IPS-11a (cell line): ENCODE measurements around the gene PHF11.
"Not testable (repeated sequence)": the region's sequence is repeated elsewhere in the genome, so short reads cannot be mapped to it uniquely, and the experiment has no call there.

Experiments
- H3K4me3 ChIP-seq: one replicate; pipeline ENCODE4 v1.5.1; 2013; ENCODE audit warnings: low read depth, low read length, control low read depth

PHF11 gene

DNA sequence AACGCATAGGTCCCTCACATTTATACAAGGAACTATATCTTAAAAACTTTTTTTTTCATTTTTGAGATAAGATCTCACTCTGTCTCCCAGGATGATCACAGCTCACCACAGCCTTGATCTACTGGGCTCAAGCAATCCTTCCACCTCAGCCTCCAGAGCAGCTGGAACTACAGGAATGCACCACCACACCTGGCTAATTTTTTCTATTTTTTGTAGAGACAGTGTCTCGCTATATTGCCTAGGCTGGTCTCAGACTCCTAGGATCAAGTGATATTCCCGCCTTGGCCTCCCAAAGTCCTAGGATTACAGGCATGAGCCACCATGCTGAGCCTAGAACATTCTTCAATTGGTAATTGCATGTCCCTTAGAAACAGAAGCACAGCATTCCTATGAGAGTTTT, 47.9 kb downstream of the PHF11 start:
- H3K4me3 ChIP-seq = no peak overlapping the region

GRCh38 chr13:49545661-49546060, 49.9 kb downstream of the PHF11 start:
- H3K4me3 ChIP-seq = no peak overlapping the region

DNA sequence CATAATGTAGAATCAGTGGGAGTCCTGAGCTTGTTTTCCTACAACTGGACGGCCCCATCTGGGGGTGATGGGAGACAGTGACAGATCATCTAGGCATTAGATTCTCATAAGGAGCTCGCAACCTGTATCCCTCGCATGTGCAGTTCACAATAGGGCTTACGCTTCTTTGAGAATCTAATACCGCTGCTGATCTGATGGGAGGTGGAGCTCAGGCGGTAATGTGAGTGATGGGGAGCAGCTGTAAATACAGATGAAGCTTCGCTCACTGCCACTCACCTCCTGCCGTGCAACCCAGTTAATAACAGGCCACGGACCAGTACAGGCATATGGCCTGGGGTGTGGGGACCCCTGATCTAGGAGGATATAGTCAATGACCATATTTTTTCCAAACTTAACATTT, 50.8 kb downstream of the PHF11 start:
- no peak overlapping the region for H3K4me3 ChIP-seq

GRCh38 chr13:49549289-49549688, 53.5 kb downstream of the PHF11 start:
- no peak overlapping the region for H3K4me3 ChIP-seq

GRCh38 chr13:49550942-49551644, 55.3 kb downstream of the PHF11 start:
- H3K4me3 ChIP-seq = no peak overlapping the region

- no peak overlapping the region for H3K4me3 ChIP-seq
These were observed 58.1 kb downstream of the PHF11 start for GRCh38 chr13:49553888-49554287.

DNA sequence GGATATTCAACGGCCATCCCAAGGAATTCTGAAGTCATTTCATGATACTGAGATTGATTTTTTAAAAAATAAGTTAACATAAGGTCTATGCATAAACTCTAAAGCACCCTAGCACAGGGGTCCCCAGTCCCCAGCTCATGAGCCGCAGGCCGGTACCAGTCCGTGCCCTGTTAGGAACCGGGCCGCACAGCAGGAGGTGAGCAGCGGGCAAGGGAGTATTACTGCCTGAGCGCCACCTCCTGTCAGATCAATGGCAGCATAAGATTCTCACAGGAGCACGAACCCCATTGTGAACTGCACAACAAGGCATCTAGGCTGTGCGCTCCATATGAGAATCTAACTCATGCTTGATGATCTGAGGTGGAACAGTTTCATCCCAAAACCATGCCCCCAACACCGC, 58.6 kb downstream of the PHF11 start:
- no peak overlapping the region for H3K4me3 ChIP-seq

DNA sequence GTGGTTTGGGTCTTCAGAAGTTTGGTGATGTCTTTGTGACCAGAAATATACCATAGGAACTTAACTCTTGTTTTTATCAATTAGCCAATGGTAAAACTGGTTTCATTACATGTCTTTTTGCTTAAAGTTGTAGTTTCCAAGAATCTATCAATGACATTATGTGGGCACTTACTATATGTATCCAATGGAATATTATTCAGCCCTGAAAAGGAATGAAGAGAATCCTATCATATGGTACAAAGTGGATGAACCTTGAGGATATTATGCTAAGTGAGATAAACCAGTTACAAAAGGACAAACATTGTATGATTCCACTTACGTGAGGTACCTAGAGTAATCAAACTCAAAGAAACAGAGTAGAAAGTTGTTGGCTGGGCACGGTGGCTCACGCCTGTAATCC, 63.3 kb downstream of the PHF11 start:
- H3K4me3 ChIP-seq = no peak overlapping the region

GRCh38 chr13:49560270-49561061, 64.7 kb downstream of the PHF11 start:
- no peak overlapping the region for H3K4me3 ChIP-seq

- H3K4me3 ChIP-seq = no peak overlapping the region
These were observed 65.3 kb downstream of the PHF11 start for GRCh38 chr13:49561062-49561410.

- H3K4me3 ChIP-seq = no peak overlapping the region
These were observed 67.8 kb downstream of the PHF11 start for GRCh38 chr13:49563516-49563915.

DNA sequence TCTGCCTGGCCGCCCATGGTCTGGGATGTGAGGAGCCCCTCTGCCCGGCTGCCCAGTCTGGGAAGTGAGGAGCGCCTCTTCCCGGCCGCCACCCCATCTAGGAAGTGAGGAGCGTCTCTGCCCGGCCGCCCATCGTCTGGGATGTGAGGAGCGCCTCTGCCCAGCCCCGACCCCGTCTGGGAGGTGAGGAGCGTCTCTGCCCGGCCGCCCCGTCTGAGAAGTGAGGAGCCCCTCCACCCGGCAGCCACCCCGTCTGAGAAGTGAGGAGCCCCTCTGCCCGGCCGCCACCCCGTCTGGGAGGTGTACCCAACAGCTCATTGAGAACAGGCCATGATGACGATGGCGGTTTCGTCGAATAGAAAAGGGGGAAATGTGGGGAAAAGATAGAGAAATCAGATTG, 69.7 kb downstream of the PHF11 start:
- not testable (repeated sequence) for H3K4me3 ChIP-seq

DNA sequence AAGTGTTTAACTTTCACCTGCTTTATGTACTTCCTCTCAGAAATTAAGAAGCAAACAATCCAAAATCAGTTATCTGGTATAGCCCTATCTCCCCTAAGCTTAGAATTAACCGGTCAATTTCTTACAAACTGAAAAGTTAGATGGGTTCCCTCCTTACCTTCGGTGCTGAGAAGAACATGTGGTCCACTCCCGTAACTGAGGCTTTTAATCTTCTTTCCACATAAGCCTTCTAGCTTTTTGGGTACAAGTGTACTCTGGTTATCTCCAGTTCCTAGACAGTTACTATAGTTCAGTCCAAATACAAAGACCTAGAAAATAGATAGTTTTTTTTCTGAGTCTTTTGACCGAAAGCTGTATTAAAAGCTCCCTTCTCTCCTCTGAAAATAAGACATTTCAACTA, 70.7 kb downstream of the PHF11 start:
- H3K4me3 ChIP-seq = no peak overlapping the region

DNA sequence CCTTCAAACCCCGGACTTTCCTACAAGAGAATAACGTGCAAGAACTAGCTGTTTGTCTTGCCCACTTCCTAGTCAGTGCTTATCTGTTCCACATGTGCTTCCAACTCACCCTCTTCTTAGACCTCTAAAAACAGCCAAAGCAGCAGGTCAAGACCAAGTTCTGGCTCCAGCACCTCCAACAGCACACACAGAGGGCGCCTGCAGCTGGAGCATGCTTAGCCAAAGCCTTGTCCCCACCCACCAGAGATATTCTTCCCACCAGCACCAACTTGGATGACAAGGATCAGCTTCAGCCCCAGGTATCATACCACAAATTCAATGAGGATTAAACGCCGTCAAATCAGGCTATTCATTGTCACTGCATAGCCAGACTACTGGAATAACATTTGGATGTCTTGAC, 71.7 kb downstream of the PHF11 start:
- H3K4me3 ChIP-seq = no peak overlapping the region

GRCh38 chr13:49569993-49570689, 74.4 kb downstream of the PHF11 start:
- H3K4me3 ChIP-seq = no peak overlapping the region

DNA sequence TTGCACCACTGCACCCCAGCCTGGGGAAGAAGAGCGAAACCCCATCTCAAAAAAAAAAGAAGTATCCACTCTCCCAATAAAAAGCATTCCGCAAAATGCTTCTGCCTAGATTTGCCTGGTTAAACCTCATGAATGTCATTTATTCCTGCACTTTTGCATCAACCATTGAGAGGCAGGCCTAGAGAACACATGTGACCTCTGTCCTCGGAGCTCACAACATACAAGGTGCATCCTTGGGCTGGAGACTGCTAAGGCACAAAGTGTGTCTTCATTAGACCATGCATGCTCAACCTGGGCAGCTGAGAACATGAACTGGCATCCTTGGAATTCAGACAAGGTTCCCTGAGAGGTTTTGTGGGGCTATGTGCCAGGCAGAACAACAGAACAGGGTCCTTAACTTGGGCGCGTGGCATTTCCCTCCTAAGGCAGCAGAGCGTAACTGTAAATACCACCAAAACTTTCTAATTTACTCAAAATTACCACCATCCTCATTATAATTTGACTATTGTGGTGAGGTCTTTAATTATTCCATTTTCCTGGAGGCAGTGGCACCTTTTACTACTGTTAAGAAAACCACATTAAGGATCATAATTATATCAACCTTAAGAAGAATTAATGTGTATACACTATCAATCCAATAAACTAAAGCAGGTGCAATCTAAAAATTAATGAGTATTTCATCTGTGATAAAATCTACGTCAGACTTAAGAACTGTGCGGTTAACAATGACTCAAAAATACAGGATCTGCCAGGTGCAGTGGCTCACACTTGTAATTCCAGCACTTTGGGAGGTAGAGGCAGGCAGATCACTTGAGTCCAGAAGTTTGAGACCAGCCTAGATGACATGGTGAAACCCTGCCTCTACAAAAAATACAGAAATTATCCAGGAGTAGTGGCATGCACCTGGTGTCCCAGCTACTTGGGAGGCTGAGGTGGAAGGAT, 75.8 kb downstream of the PHF11 start:
- H3K4me3 ChIP-seq = no peak overlapping the region
